Breast epithelium (tissue), 4 donors: ENCODE data around the gene MBLAC1. TPM values are rescaled to one million over a fixed set of nuclear protein-coding genes. Genes with fewer than 3 reads are reported as not detected.

Experiments
- DNase-seq, 2 donors: peaks; one replicate each; pipeline ENCODE4 v3.0.0-alpha.2; 2019; ENCODE audit warnings: low spot score in 2 of 2
- H3K27ac ChIP-seq, 2 donors: fragments of 200-600 bp; sonication (generic) in 1 of 2; one replicate each; pipeline ENCODE4 v1.5.1; 2016 to 2019; ENCODE audit warnings: mild to moderate bottlenecking in 1 of 2
- H3K27me3 ChIP-seq, 2 donors: fragments of 200-600 bp; sonication (generic) in 1 of 2; one replicate each; pipeline versions ENCODE4 v1.5.1 to v1.6.0; 2017 to 2019; ENCODE audit warnings: control low read depth in 1 of 2, mild to moderate bottlenecking in 1 of 2
- H3K36me3 ChIP-seq: fragments of 200-600 bp; one replicate; pipeline ENCODE4 v1.5.1; 2019
- H3K4me1 ChIP-seq, 2 donors: fragments of 200-600 bp; sonication (generic); one replicate each; pipeline ENCODE4 v1.5.1; 2016 to 2019; ENCODE audit warnings: control low read depth in 1 of 2
- H3K4me3 ChIP-seq, 3 donors: fragments of 200-600 bp; sonication (generic); 1 replicate in 2 of 3; 2 replicates in 1 of 3; pipeline ENCODE4 v1.5.1; 2016 to 2019; ENCODE audit warnings: mild to moderate bottlenecking in 3 of 3, moderate library complexity in 2 of 3
- H3K9me3 ChIP-seq, 2 donors: fragments of 200-600 bp; sonication (generic) in 1 of 2; one replicate each; pipeline ENCODE4 v1.5.1; 2016 to 2019; ENCODE audit warnings: control low read depth in 1 of 2
- POLR2A ChIP-seq: fragments of 450-650 bp; IDR thresholded peaks from one replicate; pipeline ENCODE4 v1.6.1; 2016; ENCODE audit warnings: antibody characterized with exemption, mild to moderate bottlenecking, moderate library complexity
- POLR2AphosphoS5 ChIP-seq, 3 donors: sonication (generic); formaldehyde crosslinking; IDR thresholded peaks; one replicate each; pipeline ENCODE4 v1.6.1; 2017; ENCODE audit warnings: antibody characterized with exemption in 3 of 3
- intact Hi-C: fragments of 100-400 bp; cut with DNase I; formaldehyde crosslinking; loops from one replicate; pipeline ENCODE4 v1.15.1; 2023; ENCODE audit warnings: low total_unique reads
- total RNA-seq, 3 donors: library from RNA; depleted of rRNA; stranded (reverse); fragments of >200 nt; gene quantifications; one replicate each; pipeline ENCODE4 v1.1.0, GENCODE V29; 2016
- TF ChIP-seq, protein P1 (sequence below), 3 donors: fragments of 450-650 bp; IDR thresholded peaks; one replicate each; pipeline ENCODE4 v1.5.1; 2016 to 2017; ENCODE audit warnings: antibody characterized with exemption in 3 of 3, mild to moderate bottlenecking in 3 of 3, moderate library complexity in 3 of 3

MBLAC1 gene
- total RNA-seq, 3 donors from 2014 or later = 2.7 to 6.9 (median 4.5) TPM

DNA sequence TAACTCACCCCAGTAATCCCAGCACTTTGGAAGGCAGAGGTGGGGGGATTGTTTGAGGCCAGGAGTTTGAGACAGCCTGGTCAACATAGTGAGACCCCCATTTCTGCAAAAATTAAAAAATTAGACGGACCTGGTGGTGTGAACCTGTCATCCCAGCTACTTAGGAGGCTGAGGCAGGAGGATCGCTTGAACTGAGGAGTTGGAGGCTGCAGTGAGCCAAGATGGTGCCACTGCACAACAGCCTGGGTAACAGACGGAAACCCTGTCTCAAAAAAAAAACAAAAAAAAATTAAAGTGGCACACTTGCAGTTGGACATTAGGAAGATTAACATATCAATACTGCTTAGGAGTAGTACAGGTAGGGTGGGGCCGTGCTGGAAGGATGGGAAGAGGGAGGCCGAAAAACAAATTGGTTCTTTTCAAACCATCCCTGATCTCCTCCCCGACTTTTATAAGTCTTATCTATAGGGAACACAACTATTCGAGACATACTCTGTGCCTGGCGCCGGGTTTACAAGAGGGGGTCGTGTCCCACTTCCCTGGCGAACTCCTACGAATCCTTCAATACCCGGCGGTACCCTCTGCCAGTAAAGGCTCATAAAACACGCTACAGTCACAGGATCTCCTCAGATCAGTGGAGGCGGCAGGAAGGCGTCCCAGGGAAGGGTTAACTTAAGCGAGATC, 8.2 kb upstream of the MBLAC1 start:
- no peaks in the 10 kb centered on the region for H3K36me3 ChIP-seq
- peak overlapping the region; percentile 80 to 88 for H3K27ac ChIP-seq
- intact Hi-C loops = loop anchor here (5.0 kb wide), 1 partner anchor 844 kb away; no protein-coding TSS in a partner anchor
- H3K9me3 ChIP-seq = no peaks in the 10 kb centered on the region
- H3K27me3 ChIP-seq = no peaks in the 10 kb centered on the region
- no peak for TF ChIP-seq POLR2AphosphoS5 (IDR thresholded peaks at IDR 0.05)
- H3K4me3 ChIP-seq = peak overlapping the region; percentile 63 to 81 (median 76)
- H3K4me1 ChIP-seq = peaks cover 3 to 7% of the 10 kb centered on the region in 2 donors
- DNase-seq = no peak

DNA sequence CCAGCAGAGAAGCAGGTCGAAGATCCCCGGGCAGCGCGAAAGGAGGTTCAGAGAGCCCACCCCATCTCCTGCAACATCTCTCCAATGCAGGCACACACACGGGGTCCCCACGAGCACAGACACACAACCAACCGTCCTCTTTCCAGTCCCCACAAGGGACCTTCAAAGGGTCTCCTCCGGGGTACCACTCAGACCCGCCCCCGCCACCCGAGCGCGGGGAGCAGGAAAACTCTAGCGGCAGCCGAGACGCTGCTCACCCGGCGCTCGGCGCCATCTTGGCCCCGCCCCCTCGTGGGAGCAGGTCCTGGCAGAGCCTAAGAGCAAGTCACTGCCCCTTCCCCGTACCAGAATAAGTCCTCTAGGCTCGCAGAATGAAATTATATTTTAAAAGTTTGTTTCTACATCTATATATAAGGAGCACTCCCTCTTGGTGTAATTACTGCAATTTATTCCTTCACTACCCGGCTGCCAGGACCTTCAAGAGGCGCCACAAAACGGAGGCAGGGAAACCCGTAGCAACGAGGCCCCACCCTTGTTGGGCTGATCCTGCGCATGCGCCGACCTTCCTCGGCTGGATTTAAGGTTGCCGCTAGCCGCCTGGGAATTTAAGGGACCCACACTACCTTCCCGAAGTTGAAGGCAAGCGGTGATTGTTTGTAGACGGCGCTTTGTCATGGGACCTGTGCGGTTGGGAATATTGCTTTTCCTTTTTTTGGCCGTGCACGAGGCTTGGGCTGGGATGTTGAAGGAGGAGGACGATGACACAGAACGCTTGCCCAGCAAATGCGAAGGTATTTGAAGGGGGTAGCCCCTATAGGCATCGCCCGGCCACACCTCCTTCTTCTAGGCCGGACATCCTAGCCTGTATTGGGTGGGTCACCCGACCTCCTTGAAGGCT, 7.4 kb upstream of the MBLAC1 start, which contains the start of the genes CNPY4 and TAF6:
Gene CNPY4 (plus strand): TSS at position 563 of the 898 bp plus-strand sequence. CDS start 111 bp downstream, at position 674.
Gene TAF6 (minus strand): TSS at position 287 of the 898 bp plus-strand sequence. CDS start 5,149 bp downstream, outside the sequence.
- Histone ChIP-seq H3K27ac (peak within 1 kb of the TSS; percentile 80 to 88), H3K4me3 (peak within 1 kb of the TSS; percentile 63 to 81 (median 76)), H3K27me3 (no peaks in the 10 kb centered on the region), H3K4me1 (peaks cover 3 to 7% of the 10 kb centered on the region in 2 donors), H3K36me3 (no peaks in the 10 kb centered on the region), H3K9me3 (no peaks in the 10 kb centered on the region)
- intact Hi-C loops = loop anchor here (5.0 kb wide), 1 partner anchor 843 kb away; no protein-coding TSS in a partner anchor
- TF ChIP-seq, protein P1, sequence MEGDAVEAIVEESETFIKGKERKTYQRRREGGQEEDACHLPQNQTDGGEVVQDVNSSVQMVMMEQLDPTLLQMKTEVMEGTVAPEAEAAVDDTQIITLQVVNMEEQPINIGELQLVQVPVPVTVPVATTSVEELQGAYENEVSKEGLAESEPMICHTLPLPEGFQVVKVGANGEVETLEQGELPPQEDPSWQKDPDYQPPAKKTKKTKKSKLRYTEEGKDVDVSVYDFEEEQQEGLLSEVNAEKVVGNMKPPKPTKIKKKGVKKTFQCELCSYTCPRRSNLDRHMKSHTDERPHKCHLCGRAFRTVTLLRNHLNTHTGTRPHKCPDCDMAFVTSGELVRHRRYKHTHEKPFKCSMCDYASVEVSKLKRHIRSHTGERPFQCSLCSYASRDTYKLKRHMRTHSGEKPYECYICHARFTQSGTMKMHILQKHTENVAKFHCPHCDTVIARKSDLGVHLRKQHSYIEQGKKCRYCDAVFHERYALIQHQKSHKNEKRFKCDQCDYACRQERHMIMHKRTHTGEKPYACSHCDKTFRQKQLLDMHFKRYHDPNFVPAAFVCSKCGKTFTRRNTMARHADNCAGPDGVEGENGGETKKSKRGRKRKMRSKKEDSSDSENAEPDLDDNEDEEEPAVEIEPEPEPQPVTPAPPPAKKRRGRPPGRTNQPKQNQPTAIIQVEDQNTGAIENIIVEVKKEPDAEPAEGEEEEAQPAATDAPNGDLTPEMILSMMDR (IDR thresholded peaks at IDR 0.05) = no peak
- TF ChIP-seq POLR2A (peak; percentile 62), POLR2AphosphoS5 (IDR thresholded peaks at IDR 0.05) (peak; percentile 45 to 70 (median 56))
- peak; percentile 93 to 95 for DNase-seq

DNA sequence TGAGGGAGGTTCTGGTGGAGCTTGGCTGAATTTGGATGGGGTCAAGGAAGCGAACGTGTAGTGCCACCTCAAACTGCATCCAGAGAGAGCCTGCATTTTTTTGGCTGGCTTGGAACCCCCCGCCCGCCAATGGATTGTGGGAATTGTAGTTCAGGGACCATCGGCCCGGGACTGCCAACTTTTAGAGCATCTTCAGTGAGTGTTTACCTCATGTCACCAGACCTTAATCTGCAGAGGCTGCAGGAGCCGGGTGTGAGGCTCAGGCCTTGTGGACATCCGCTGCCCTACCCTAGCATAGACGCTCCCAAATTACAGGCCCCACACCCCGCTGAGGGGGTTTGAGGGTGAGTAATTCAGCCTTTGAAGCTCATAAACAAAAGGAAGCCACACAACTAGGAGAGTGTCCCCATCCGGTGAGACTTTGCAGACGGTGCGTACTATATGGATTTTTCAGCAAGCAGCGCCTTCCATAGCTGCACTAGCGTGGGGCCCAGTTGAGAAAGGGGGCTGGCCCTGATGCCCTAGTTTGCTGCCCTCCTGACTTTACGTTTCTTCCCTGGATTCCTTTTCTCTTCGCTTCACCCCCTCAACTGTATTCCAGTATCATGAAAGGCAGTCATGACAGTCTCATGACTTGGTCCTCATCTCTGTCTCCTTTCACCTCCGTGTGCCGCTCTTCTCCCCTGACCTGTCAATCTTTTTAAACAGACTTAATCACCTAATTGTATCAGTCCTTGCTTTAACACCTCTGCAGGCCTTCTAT, 6.6 kb upstream of the MBLAC1 start:
- intact Hi-C loops = loop anchor here (5.0 kb wide), 1 partner anchor 842 kb away; no protein-coding TSS in a partner anchor
- Histone ChIP-seq H3K9me3 (no peaks in the 10 kb centered on the region), H3K27me3 (no peaks in the 10 kb centered on the region), H3K4me1 (peaks cover 3 to 7% of the 10 kb centered on the region in 2 donors), H3K4me3 (peak overlapping the region; percentile 63 to 81 (median 76)), H3K27ac (peak overlapping the region; percentile 80 to 88), H3K36me3 (no peaks in the 10 kb centered on the region)
- peak; percentile 52 to 67 for DNase-seq
- TF ChIP-seq POLR2AphosphoS5 (IDR thresholded peaks at IDR 0.05) = no peak
- TF ChIP-seq, protein P1 (IDR thresholded peaks at IDR 0.05) = no peak

DNA sequence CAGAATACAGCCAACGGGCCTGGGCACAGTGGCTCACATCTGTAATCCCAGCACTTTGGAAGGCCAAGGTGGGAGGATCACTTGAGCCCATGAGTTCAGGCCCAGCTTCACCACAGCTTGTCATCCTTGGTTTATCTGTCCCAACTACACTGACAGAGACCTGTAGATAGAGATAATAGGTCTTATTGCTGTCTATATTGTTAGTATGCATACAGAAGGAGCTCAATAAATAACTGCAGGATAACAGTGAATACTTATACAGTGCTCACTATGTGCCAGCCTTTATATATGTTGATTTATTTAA, 6.1 kb upstream of the MBLAC1 start:
- Histone ChIP-seq H3K4me3 (no peak overlapping the region), H3K27me3 (no peaks in the 10 kb centered on the region), H3K4me1 (peaks cover 3 to 7% of the 10 kb centered on the region in 2 donors), H3K27ac (peak overlapping the region in 1 of 2 donors; percentile 80), H3K9me3 (no peaks in the 10 kb centered on the region), H3K36me3 (no peaks in the 10 kb centered on the region)
- TF ChIP-seq POLR2AphosphoS5 (IDR thresholded peaks at IDR 0.05) = no peak
- TF ChIP-seq POLR2A = no peak
- intact Hi-C loops = no loop called here
- DNase-seq = no peak

DNA sequence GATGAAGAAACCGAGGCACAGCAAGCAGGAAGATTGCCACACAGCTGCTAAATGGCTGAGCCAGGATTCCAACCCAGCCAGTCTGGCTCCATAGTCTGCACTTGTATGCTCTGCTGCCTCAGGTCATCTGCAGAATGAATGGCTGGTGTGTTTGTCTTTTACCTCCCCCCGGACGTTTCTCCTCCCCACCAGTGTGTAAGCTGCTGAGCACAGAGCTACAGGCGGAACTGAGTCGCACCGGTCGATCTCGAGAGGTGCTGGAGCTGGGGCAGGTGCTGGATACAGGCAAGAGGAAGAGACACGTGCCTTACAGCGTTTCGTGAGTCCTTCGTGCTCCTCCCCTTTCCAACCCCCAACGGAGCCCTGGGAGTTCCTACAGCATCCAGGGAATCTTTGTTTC, 4.7 kb upstream of the MBLAC1 start:
- peak in 1 of 3 donors; percentile 9 for TF ChIP-seq POLR2AphosphoS5 (IDR thresholded peaks at IDR 0.05)
- TF ChIP-seq, protein P1 (IDR thresholded peaks at IDR 0.05) = no peak
- intact Hi-C loops = no loop called here
- no peaks in the 10 kb centered on the region for H3K9me3 ChIP-seq
- peak overlapping the region; percentile 15 to 57 for H3K27ac ChIP-seq
- no peaks in the 10 kb centered on the region for H3K27me3 ChIP-seq
- no peaks in the 10 kb centered on the region for H3K36me3 ChIP-seq
- H3K4me3 ChIP-seq = no peak overlapping the region
- H3K4me1 ChIP-seq = peaks cover 3 to 7% of the 10 kb centered on the region in 2 donors
- DNase-seq = peak; percentile 57 to 61
